Epidermal melanocyte (primary cell): Measurements from ENCODE around the gene COX20.
"Not testable (repeated sequence)": the region's sequence is repeated elsewhere in the genome, so short reads cannot be mapped to it uniquely, and the experiment has no call there.

ENCODE experiments used
- DNase-seq: peaks from one replicate; pipeline ENCODE4 v3.0.0; 2011; ENCODE audit warnings: low spot score; ENCODE audit not compliant: insufficient read length

The COX20 gene

DNA sequence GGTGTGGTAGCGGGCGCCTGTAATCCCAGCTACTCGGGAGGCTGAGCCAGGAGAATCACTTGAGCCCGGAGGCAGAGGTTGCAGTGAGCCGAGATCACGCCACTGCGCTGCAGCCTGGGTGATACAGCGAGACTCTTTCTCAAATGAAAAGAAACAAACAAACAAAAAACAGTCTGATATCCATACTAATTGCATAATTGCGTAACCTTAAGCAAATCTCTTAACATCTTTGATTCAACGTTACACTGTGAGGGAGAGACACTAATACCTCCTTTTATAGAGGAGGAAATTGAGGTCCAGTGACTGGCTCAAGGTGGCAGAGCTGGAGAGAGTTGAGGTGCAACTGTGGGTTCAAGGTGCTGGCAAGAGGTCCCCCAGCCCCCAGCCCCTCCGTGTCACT, 12.6 kb upstream of the COX20 start:
- no peak for DNase-seq

DNA sequence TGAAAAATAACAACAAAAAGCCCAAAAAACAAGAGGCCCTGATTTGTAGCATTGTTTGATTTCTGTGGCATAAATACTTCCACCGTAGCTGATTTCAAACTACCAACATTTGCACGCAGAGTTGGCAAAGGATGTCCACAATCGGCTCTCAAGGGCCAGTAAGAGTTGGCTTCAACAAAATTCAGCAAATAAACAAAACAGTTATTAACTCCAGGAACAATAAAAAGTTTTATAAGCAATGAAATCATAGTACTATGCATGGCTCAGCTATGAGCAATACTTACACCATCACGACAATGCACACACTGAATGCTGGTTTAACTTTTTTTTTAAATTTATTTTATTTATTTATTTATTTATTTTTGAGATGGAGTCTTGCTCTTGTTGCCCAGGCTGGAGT, 8.7 kb upstream of the COX20 start:
- no peak for DNase-seq

DNA sequence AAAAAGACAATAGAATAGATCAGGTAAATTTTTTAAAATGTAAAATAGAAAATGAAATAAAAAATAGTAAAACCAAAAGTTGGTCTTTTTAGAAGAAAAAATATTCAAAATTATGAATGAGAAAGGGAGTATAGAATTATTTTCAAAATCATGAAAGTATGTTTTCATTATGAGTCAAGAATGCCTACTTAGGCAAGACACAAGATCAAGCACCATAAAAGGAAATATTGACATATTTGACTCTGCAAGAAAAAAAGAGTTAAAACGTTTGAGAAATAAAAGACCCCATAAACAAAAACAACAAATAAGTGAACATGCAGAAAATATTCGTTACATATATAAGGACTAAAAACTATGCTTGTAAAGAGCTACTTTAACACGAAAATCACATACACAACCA, 4.8 kb upstream of the COX20 start:
- DNase-seq = no peak

DNA sequence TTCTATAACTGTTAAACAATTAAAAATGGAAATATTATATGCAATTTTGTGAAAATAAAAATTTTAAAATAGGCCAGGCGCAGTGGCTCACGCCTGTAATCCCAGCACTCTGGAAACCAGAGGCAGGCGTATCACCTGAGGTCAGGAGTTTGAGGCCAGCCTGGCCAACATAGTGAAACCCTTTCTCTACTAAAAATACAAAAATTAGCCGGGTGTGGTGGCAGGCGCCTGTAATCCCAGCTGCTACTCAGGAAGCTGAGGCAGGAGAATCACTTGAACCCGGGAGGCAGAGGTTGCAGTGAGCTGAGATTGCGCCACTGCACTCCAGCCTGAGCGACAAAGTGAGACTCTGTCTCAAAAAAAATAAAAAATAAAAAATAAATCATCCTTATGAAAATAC, 2.2 kb upstream of the COX20 start:
- DNase-seq = not testable (repeated sequence)

DNA sequence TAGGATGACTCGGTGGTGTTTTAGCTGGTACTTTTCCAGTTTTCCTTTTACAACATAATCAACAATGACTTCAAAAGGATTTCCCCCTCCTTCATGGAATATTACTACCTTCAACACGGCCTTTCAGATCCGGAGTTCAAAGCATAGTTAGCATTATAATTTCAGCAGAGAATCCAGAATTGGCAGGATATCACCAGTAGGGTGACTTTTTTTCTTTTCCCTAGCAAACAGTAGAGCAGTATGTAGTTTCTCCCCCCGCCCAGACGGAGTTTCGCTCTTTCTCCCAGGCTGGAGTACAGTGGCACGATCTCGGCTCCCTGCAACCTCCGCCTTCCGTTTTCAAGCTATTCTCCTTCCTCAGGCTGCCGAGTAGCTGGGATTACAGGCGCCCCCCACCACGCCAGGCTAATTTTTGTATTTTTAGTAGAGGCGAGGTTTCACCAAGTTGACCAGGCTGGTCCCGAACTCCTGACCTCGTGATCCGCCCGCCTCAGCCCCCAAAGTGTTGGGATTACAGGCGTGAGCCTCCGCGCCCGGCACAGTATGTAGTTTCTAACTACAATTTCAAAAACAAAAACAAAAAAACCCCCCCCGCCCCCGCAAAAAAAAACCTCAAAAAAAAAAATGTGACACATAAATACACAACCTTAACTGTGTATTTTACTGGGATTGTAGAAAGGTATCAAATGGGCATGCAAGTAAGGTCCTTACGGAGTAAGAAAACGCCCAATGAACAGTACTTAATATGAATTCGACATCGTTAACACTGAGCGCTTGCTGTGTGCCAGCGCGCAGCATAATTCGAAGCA, 1.5 kb upstream of the COX20 start:
- DNase-seq = peak; percentile 62

DNA sequence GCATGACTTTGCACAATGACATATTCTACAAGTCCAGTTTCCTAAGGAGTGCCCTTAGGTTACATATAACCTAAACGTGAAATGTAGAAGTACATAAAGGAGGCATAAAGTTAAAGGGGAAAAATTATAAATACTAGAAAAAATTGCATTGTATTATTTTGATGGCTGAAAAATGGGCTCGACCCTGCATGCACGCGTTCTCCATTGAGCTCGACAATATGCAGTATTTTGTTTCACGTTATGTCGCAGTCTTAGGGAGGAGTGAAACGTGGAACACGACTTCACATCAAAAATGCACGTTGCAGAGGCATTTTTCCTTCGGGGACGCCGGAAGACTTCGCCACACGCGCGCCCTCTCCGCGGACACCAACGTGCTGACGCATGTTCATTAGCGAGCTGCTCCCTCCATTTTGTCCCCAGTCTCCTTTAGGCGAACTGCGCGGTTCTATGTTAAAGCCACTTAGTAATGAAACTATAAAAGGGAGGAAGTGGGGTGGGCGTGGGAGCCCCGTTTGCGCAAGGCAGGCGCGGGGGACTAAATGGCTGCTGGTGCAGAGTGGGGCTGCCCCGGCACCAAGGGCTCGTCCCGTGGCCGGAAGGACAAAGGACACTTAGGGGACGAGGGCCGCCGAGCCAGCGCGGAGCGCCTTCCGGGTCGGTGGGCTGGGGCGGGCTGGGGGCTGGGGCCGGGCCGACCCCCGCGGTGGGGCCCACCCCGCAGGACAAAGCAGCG, 749 bp upstream of the COX20 start:
- peak; percentile 62 for DNase-seq

DNA sequence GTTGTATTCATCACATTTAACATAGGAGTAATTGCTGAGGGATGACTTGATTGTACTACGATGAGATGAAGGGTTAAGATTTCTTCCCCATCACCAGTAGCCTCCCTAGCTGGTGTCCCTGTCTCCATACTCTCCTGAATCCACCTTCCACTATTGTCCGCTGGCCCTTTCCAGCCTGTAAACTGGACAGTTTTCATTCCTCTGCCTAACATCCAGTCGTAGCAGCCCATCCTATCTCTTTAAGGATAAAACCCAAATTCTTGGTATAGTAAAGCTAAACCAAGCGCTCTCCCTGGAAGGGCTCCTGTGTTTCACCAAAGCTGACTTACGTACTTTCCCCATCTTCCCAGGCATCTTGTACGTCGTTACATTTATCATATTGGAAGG, 670 bp downstream of the COX20 start:
- DNase-seq = no peak

DNA sequence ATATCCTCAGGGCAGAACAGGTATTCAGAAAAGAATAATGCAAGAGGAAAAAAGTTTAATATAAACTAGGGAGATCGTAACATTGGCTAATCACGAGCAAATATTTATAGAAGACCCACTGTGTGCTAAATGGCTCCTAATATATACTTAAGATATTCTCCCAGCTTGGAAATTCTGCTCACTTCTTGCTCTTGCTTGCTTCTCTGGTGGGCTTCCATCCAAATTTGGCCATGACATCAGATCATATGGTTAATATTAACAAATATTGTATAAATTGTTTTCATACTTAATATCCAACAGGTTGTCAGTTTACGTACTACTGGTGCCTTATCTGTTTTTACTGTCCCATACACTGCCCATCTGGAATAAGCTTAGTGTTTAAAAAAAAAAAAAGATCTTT, 1.1 kb downstream of the COX20 start:
- DNase-seq = no peak

DNA sequence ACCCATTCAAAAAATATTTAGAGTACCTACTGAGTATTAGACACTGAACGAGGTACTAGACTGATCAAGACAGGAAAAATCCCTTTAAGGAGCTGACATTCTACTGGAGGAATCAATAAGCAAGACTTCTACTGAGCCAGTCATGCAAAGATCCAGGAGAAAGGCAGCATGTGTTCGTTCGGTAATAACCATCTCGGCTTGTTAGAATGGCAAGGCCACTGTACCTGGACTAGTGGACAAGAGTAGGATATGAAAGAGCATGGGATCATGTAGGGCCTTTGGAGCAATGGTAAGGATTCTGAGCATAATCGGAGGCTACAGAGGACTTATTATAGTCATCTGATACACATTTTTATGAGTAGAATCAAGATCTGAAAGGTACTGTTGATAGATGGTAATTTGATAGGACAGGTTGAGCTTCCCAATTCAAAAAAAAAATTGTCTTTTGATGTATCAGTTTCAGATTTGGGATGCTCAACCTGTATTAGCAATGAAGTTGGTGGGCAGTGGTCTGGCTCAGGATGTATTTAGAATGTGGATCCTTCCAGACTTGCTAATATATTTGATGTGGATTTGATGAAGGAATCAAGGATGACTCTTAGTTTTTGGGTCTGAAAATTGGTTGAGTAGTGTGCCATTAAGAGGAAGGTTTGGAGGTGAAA, 2.3 kb downstream of the COX20 start:
- DNase-seq = no peak

DNA sequence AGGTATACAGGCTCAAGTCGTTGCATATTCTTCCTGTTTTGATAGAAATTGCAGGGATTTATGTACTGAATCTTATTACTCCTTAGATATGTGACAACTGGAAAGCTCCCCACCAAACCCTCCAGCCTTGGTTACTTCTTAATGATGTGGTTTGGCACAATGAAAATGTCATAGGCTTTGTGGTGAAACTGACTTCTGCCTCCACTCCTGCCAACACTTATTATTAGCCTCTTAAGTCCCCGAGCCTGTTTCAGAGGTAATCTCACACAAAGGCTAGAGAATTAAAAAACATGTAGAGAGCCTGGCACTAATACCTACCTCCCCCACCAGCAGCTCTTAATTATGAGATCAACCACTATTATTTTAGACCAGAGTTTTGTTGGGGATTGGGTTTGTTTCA, 4.2 kb downstream of the COX20 start:
- DNase-seq = no peak

DNA sequence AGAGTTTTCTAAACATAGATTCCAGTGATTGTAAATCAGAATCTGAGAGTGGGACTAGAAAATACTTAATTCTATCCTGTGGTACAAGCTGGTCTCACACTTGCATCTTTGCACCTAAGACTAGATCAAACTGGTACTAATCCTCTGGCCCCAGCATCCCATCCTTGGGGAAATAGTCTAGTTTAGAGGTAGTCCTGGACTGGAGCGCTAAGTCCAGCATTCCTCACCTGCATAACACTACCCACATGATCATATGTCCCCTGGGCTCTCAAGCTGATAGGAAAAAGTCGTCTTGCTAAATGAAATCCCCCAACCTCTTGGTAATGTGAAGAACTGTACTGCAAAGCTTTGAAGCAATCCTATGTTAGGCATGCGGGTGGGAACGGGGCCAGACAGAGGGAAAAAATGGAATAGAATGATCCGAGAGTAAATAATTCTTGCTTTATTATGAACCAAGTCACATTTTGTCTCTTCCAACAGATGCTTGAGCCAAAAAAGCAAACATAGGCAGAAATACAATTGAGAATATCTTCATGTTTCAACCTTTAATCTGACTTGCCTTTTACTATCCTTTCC, 4.8 kb downstream of the COX20 start:
- DNase-seq = no peak

DNA sequence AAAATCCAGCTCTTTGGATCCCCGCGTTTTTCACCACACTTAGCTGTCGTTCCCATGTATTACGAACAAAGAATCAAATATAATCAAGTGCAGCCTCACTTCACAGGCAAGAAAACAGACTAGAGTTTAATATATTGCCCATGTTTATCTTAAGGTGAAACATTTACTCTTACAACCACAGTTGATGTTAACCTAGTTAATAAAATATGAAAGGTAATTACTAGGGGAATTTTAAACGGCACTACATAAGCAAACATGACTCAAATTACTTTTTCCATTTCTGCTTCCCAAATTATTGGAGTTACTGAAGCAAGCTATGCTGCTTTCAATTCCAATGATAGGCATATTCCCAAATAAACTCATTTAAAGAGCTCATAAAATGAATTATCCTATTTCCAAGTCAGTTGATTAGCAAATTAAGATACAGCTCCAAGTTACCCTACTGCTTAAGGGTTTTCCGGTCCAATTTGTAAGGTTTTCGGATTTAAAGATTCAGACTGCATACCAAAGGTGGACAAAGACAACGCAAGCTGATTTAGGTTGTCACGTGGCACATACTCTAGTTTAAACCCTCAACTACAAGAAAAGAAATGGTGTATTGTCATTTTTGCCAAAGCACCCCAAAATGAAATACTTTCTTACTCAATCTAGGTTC, 5.9 kb downstream of the COX20 start:
- DNase-seq = no peak

DNA sequence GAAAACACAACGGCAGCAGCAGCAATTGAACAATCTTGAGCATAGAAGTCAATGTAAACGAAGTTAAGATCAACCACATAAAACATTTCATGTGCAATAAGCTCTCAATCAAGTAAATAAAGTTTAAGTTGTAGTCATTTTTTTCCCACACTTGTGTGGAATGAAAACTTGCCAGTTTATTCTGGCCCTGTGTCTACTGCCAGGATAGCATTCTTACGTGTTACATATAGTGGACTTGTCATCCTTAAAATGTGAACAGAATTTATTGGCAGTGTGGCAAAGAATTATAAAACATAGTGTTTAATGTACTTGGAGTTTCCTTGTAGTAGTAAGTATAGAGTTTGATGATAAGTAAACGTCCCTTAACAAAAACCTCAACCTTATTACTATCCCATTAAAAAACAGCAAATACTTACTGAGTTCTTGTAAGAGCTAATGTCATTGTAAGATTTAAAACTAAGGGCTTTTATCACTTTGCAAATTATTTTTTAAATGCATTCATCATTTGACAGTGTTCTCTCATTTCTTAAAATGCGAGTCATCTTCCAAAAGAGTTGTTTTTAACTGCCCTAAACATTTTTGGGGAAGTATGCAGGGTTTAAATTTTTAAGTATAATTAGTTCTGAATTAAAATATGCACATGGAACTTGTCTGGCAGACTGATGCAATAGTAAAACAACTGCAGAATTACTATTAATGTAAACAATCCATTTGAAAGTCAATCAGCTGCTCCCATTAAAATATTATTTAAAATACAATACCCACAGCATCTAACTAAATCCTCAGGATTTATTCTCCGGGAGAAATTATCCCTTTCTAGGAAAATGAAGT, 7.9 kb downstream of the COX20 start:
- no peak for DNase-seq

DNA sequence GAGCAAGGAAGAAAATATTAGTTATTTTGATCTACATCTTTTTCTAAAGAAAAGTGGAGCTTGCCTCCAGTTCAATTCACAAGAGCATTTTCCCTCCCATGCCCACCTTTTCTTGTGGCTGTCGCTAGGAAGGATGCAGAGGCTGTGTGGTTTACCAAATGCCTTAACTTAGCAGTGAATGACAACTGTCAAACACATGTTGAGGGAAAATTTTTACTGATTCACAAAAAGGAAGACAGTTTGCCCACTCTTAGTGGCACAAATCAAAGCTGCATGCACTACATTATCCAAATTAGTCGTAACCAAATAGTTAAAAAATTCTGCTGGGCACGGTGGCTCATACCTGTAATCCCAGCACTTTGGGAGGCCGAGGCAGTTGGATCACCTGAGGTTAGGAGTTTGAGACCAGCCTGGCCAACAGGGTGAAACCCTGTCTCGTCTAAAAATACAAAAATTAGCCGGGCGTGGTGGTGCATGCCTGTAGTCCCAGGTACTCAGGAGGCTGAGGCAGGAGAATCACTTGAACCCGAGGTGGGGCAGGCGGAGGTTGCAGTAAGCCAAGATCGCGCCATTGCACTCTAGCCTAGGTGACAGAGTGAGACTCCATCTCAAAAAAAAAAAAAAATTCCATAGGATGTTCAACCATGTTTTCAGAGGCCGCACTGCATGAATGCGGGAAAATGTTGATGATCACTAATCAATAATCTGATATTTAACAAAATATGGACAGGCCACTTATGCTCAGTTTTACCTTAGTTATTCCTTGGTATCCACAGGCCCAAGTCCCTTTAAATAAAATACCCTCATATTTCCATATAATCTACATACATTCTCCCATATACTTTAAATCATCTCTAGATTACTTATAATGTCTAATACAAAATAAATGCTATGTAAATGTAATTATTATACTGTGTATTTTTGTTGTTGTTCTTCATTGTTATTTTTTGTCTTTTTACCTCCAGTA, 9.0 kb downstream of the COX20 start:
- DNase-seq = no peak

DNA sequence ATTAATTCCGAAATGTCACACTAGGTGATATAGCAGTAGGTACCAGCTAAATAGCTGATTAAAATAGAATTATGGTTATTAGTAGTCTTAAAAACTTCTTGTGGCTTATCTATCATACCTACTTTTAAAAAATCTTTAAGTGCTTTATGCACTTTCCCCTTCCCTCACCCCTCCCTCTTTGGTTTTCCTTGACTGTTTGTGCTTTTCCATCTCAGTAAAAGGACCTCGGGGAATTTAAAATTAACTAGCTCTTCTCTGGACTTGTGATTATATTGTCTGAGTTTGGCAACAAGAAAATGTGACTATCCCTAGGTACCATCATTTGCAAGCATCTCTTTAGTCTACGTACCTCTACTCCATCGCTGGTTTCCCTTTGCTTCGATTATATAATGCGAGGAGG, 11.2 kb downstream of the COX20 start:
- DNase-seq = no peak

DNA sequence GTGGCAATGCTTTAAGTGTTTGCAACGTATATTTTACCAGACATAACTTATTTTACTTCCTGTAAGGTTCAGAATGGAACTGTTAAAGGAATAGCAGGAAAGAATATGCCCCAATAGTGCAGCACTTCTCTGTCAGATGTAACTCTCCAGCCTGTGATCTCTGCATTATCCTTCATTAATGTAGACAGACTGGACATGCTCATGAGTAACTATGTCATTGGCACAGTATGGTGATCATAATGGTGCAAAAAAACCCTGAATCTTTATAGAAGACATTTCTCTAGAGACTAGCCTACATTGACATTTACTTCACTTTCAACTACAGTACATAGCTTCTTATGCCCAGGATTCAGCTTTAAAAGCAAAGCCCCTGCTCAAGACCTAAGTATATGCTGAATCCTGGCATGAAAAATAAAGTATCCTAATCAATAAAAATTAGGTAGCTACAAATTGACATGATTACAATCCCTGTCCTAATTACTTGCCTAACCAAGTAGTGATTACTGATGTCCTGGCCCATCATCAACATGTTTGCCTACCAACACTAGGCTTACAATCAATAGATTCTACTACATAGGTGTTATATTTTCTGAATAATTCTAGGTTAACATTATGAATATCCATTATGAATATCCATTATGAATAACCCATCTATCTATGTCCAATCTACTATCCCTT, 13.9 kb downstream of the COX20 start:
- no peak for DNase-seq

DNA sequence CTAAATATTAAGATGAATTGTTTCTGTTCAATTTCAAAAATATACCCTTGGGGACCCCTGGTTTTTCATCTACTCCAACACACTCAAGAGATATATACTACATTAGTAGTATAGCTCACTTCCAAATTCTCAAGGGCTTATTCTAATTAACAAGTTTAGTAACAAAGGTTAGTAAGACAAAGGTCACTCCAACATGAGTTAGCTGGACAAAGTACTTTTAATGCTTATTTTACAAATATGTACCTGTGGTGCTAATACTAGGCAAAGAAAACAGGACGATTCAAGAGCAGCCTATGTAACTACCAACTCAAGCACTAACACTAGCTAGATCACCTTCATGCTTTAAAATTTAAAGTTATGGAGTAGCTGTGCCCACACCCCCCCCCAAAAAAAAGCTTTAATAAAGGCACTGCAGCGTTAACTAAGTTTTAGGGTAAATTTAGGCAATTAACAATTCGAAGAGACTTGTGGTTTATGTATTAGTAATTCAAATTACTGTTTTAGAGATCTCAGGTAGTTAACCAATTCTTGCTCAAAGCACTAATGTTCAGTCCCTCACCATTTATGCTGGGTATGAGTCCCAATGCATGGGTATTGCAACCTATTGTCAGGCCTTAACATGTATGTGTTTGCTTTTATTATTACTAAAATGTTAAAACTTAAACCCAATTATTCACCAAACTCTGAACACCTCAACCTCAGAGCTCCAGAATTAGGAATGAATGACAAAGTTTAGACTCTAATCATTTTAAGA, 14.8 kb downstream of the COX20 start:
- DNase-seq = no peak

DNA sequence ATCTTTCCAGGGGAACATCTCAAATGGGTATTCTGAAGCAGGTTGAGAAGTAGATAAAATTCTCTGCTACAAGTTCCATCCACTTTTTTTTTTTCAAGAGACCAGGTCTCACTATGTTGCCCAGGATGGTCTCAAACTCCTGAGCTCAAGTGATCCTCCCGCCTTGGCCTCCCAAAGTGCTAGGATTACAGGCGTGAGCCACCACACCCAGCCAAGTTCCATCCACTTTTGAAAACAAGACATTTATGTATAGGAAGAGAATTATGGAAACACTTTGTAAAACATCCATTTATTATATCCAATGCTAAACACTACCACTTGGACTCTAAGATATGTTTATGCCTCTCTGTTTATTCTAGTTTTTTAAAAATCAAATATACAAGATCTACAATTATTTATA, 15.4 kb downstream of the COX20 start:
- DNase-seq = no peak
